SK-N-SH (cell line): ENCODE results near the gene TRRAP. TPM values are rescaled to one million over a fixed set of nuclear protein-coding genes. Genes with fewer than 3 reads are reported as not detected.

ENCODE experiments used
- CTCF ChIA-PET: fragments of 300-600, 350-600 bp; formaldehyde crosslinking; extraction: SDS; loops from one replicate; lab custom pipeline; 2021; lab: Yijun Ruan, JAX
- POLR2A ChIA-PET: fragments of 350-600 bp; sonication (Branson Sonifier 250); formaldehyde crosslinking; extraction: SDS; loops from one replicate; lab custom pipeline; 2020; ENCODE audit warnings: antibody characterized with exemption, inconsistent platforms; lab: Yijun Ruan, JAX
- DNase-seq: peaks from one replicate; pipeline ENCODE4 v3.0.0; 2012
- H2AFZ ChIP-seq: fragments of 200-600 bp; sonication (generic); 2 replicates; pipeline ENCODE4 v1.8.1; 2016; ENCODE audit warnings: antibody characterized with exemption, mild to moderate bottlenecking, low read depth
- H3F3A ChIP-seq: fragments of 200-600 bp; sonication (generic); replicated peaks from 2 replicates; pipeline ENCODE3; 2016; ENCODE audit warnings: antibody characterized with exemption, mild to moderate bottlenecking; ENCODE audit not compliant: insufficient read depth
- H3K27ac ChIP-seq, 2 experiments: fragments of 200-500 bp in 1 of 2; fragments of 200-600 bp in 1 of 2; sonication (Bioruptor generic) in 1 of 2; sonication (generic), shearing (Covaris generic) in 1 of 2; 2 replicates each; pipeline versions ENCODE4 v1.5.1 to v1.6.1; 2014 to 2016; ENCODE audit warnings: low read depth in 2 of 2, inconsistent platforms in 1 of 2, low read length in 1 of 2, mild to moderate bottlenecking in 1 of 2, mixed read lengths in 1 of 2
- H3K27me3 ChIP-seq: fragments of 200-600 bp; sonication (generic), shearing (Covaris generic); 2 replicates; pipeline ENCODE4 v1.6.1; 2016; ENCODE audit warnings: mixed run types; ENCODE audit not compliant: insufficient read depth
- H3K36me3 ChIP-seq, 2 experiments: fragments of 200-500 bp in 1 of 2; fragments of 200-600 bp in 1 of 2; sonication (Bioruptor generic) in 1 of 2; sonication (generic) in 1 of 2; replicated peaks in 1 of 2; 2 replicates each; pipeline versions ENCODE3 to v1.5.1; 2014 to 2016; ENCODE audit warnings: low read length in 1 of 2, mild to moderate bottlenecking in 1 of 2; ENCODE audit not compliant: insufficient read depth in 2 of 2, control insufficient read depth in 1 of 2
- H3K4me1 ChIP-seq, 2 experiments: fragments of 200-500 bp in 1 of 2; fragments of 200-600 bp in 1 of 2; sonication (Bioruptor generic) in 1 of 2; sonication (generic), shearing (Covaris generic) in 1 of 2; 2 replicates each; pipeline versions ENCODE4 v1.5.1 to v1.6.1; 2014 to 2016; ENCODE audit warnings: low read depth in 1 of 2, low read length in 1 of 2, mixed run types in 1 of 2; ENCODE audit not compliant: insufficient read depth in 2 of 2, control insufficient read depth in 1 of 2
- H3K4me2 ChIP-seq: fragments of 200-600 bp; sonication (generic), shearing (Covaris generic); 2 replicates; pipeline ENCODE4 v1.6.1; 2017; ENCODE audit warnings: mixed run types
- H3K4me3 ChIP-seq, 2 experiments: fragments of 200-500 bp in 1 of 2; fragments of 200-600 bp in 1 of 2; sonication (Bioruptor generic) in 1 of 2; sonication (generic), shearing (Covaris generic) in 1 of 2; 2 replicates each; pipeline versions ENCODE4 v1.5.1 to v1.8.1; 2014 to 2016; ENCODE audit warnings: low read depth in 2 of 2, inconsistent platforms in 1 of 2, low read length in 1 of 2, mild to moderate bottlenecking in 1 of 2, mixed read lengths in 1 of 2, moderate library complexity in 1 of 2
- H3K79me2 ChIP-seq: fragments of 200-600 bp; sonication (generic); 2 replicates; pipeline ENCODE4 v1.8.1; 2017; ENCODE audit warnings: mild to moderate bottlenecking; ENCODE audit not compliant: insufficient read depth
- H3K9ac ChIP-seq: fragments of 200-600 bp; sonication (generic); 2 replicates; pipeline ENCODE4 v1.6.1; 2017; ENCODE audit warnings: mixed run types
- H3K9me2 ChIP-seq: fragments of 200-600 bp; sonication (generic); 2 replicates; pipeline ENCODE4 v1.6.1; 2017; ENCODE audit warnings: mixed run types
- H3K9me3 ChIP-seq: fragments of 200-600 bp; sonication (generic); 2 replicates; pipeline ENCODE4 v1.6.1; 2017; ENCODE audit warnings: mixed run types, mild to moderate bottlenecking, moderate library complexity
- H4K20me1 ChIP-seq: fragments of 200-600 bp; sonication (generic); 2 replicates; pipeline ENCODE4 v1.6.1; 2017; ENCODE audit warnings: mild to moderate bottlenecking, mixed run types; ENCODE audit not compliant: insufficient read depth
- CHD2 ChIP-seq: fragments of 150-350 bp; IDR thresholded peaks from 2 replicates; pipeline ENCODE4 v1.6.1; 2018; ENCODE audit warnings: low read length; ENCODE audit not compliant: partially characterized antibody
- ELF1 ChIP-seq: IDR thresholded peaks from 2 replicates; pipeline ENCODE4 v1.4.0; 2012
- EZH2phosphoT487 ChIP-seq: fragments of 200-600 bp; sonication (generic); IDR thresholded peaks from 2 replicates; pipeline ENCODE4 v1.6.1; 2017; ENCODE audit warnings: low read depth, mixed run types, mild to moderate bottlenecking, antibody characterized with exemption, moderate library complexity, borderline replicate concordance
- FOSL2 ChIP-seq: IDR thresholded peaks from 2 replicates; pipeline ENCODE4 v1.4.0; 2012; ENCODE audit warnings: low read depth, mild to moderate bottlenecking, moderate library complexity, borderline replicate concordance
- FOXJ3 ChIP-seq: sonication (generic); formaldehyde crosslinking; IDR thresholded peaks from 2 replicates; pipeline ENCODE4 v1.5.1; 2020; ENCODE audit warnings: mild to moderate bottlenecking, missing genetic modification reagents
- GABPA ChIP-seq: IDR thresholded peaks from 2 replicates; pipeline ENCODE4 v1.4.0; 2012; ENCODE audit warnings: low read depth, mild to moderate bottlenecking
- GATA2 ChIP-seq: sonication (generic); formaldehyde crosslinking; IDR thresholded peaks from 2 replicates; pipeline ENCODE4 v1.5.0; 2020; ENCODE audit warnings: mild to moderate bottlenecking, missing genetic modification reagents
- JUND ChIP-seq: IDR thresholded peaks from 2 replicates; pipeline ENCODE4 v1.4.0; 2012
- MXI1 ChIP-seq: IDR thresholded peaks from 2 replicates; pipeline ENCODE4 v1.6.1; 2012; ENCODE audit warnings: mild to moderate bottlenecking, low read depth, low read length, improper control_type of control experiment
- NFIC ChIP-seq: IDR thresholded peaks from 2 replicates; pipeline ENCODE4 v1.4.0; 2012; ENCODE audit warnings: borderline replicate concordance
- RAD21 ChIP-seq: IDR thresholded peaks from 2 replicates; pipeline ENCODE4 v1.6.1; 2012; ENCODE audit warnings: mild to moderate bottlenecking, low read length
- RCOR1 ChIP-seq: fragments of 150-350 bp; IDR thresholded peaks from 2 replicates; pipeline ENCODE4 v1.6.1; 2017; ENCODE audit warnings: antibody characterized with exemption, low read length
- RFX5 ChIP-seq: IDR thresholded peaks from 2 replicates; pipeline ENCODE4 v1.6.1; 2012; ENCODE audit warnings: mild to moderate bottlenecking, improper control_type of control experiment, low read length
- RXRA ChIP-seq: IDR thresholded peaks from 2 replicates; pipeline ENCODE4 v1.4.0; 2012; ENCODE audit warnings: low read depth, mild to moderate bottlenecking, borderline replicate concordance
- SIN3A ChIP-seq: IDR thresholded peaks from 2 replicates; pipeline ENCODE4 v1.6.1; 2012; ENCODE audit warnings: low read depth, mild to moderate bottlenecking, low read length, moderate library complexity, borderline replicate concordance
- SMC3 ChIP-seq: IDR thresholded peaks from 2 replicates; pipeline ENCODE4 v1.6.1; 2012; ENCODE audit warnings: low read depth, low read length, improper control_type of control experiment
- TAF1 ChIP-seq: IDR thresholded peaks from 2 replicates; pipeline ENCODE4 v1.6.1; 2012; ENCODE audit warnings: low read depth, mild to moderate bottlenecking, low read length, moderate library complexity, borderline replicate concordance
- TCF12 ChIP-seq: IDR thresholded peaks from 2 replicates; pipeline ENCODE4 v1.4.0; 2012
- whole genome bisulfite sequencing: methylation state at CpG from one replicate; pipeline ENCODE4 v1.1.6; 2017; ENCODE audit warnings: low lambda C conversion rate; 5-methylcytosine and 5-hydroxymethylcytosine counted together
- polyA plus RNA-seq, 3 experiments: library from polyadenylated mRNA; depleted of rRNA; stranded (reverse); fragments of >200 nt; gene quantifications; 2 replicates each; pipeline ENCODE4 v1.2.3, GENCODE V29; 2012
- TF ChIP-seq, protein P1 (sequence below): IDR thresholded peaks from 2 replicates; pipeline ENCODE4 v1.4.0; 2012; ENCODE audit warnings: low read depth, borderline replicate concordance
- TF ChIP-seq, protein P2 (sequence below): IDR thresholded peaks from 2 replicates; pipeline ENCODE4 v1.6.1; 2012; ENCODE audit warnings: mild to moderate bottlenecking, low read depth, low read length, moderate library complexity
- TF ChIP-seq, protein P3 (sequence below): IDR thresholded peaks from 2 replicates; pipeline ENCODE4; 2012

The TRRAP gene
- polyA plus RNA-seq, 1 of the 3 experiments (the other 2 are of a cell fraction), result 24.9 TPM

- Histone ChIP-seq H3K4me3 (no peak overlapping the region), H3K9ac (no peak overlapping the region), H3F3A (no peaks in the 10 kb centered on the region), H3K27me3 (peaks cover 21% of the 10 kb centered on the region), H3K36me3 (no peaks in the 10 kb centered on the region), H3K4me2 (no peak overlapping the region), H3K9me2 (no peaks in the 10 kb centered on the region), H3K79me2 (no peaks in the 10 kb centered on the region), H4K20me1 (no peaks in the 10 kb centered on the region), H3K4me1 (peaks cover 0 to 30% of the 10 kb centered on the region in 2 experiments; a peak in 1 of 4 replicates), H3K9me3 (no peaks in the 10 kb centered on the region), H2AFZ (no peak overlapping the region), H3K27ac (peak overlapping the region in 1 of 2 experiments; percentile 93; a peak in 2 of 4 replicates)
- TF ChIP-seq, protein P1, sequence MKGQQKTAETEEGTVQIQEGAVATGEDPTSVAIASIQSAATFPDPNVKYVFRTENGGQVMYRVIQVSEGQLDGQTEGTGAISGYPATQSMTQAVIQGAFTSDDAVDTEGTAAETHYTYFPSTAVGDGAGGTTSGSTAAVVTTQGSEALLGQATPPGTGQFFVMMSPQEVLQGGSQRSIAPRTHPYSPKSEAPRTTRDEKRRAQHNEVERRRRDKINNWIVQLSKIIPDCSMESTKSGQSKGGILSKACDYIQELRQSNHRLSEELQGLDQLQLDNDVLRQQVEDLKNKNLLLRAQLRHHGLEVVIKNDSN, result no peak
- TF ChIP-seq TAF1 (no peak), ELF1 (no peak), CHD2 (no peak), JUND (no peak), RAD21 (no peak), FOXJ3 (CRISPR knock-in tag) (no peak), MXI1 (no peak), NFIC (no peak), RXRA (no peak), FOSL2 (no peak)
- TF ChIP-seq, protein P2, sequence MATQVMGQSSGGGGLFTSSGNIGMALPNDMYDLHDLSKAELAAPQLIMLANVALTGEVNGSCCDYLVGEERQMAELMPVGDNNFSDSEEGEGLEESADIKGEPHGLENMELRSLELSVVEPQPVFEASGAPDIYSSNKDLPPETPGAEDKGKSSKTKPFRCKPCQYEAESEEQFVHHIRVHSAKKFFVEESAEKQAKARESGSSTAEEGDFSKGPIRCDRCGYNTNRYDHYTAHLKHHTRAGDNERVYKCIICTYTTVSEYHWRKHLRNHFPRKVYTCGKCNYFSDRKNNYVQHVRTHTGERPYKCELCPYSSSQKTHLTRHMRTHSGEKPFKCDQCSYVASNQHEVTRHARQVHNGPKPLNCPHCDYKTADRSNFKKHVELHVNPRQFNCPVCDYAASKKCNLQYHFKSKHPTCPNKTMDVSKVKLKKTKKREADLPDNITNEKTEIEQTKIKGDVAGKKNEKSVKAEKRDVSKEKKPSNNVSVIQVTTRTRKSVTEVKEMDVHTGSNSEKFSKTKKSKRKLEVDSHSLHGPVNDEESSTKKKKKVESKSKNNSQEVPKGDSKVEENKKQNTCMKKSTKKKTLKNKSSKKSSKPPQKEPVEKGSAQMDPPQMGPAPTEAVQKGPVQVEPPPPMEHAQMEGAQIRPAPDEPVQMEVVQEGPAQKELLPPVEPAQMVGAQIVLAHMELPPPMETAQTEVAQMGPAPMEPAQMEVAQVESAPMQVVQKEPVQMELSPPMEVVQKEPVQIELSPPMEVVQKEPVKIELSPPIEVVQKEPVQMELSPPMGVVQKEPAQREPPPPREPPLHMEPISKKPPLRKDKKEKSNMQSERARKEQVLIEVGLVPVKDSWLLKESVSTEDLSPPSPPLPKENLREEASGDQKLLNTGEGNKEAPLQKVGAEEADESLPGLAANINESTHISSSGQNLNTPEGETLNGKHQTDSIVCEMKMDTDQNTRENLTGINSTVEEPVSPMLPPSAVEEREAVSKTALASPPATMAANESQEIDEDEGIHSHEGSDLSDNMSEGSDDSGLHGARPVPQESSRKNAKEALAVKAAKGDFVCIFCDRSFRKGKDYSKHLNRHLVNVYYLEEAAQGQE, result no peak
- ChIA-PET CTCF (interaction anchor here (0.9 to 4.1 kb wide), 9 partner anchors 11 to 466 kb away, joined by 3 to 34 read pairs (median 5); partner anchors contain the start of genes BAIAP2L1 and TRRAP), POLR2A (interaction anchor here (1.1 to 2.0 kb wide), 3 partner anchors 11 to 465 kb away, joined by 3 to 20 read pairs (median 4); partner anchors contain the start of genes BAIAP2L1, NPTX2 and TRRAP)
- DNase-seq, result no peak
- 79% methylated on average over 7 of the region's 7 CpGs for WGBS
These were observed 11.6 kb upstream of the TRRAP start for GRCh38 chr7:98866765-98867164.

DNA sequence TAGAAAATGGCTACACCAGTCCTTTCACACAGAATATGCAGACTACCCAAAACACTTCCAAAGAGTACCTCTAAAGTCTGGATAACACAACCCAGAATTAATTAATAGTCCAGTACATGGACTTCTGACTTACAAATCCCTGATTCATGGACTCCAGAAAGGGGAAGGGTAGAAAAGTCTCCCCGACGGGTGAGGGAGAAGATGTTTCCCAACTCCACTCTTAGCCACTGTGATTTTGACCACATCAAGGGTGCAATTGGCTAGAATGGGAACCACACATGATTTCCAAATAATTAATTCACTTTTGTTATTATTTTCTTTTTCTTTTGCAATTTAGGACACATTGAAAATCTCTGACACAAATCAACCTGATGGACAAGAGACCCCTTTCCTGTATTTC, 9.9 kb upstream of the TRRAP start:
- CTCF ChIA-PET, result interaction anchor here (3.2 to 4.1 kb wide), 2 partner anchors 9 to 27 kb away, joined by 23 to 34 read pairs; partner anchors contain the start of gene TRRAP
- H3K36me3 ChIP-seq, result no peaks in the 10 kb centered on the region
- no peak for TF ChIP-seq RAD21
- TF ChIP-seq MXI1, result no peak
- no peak for TF ChIP-seq GABPA
- TF ChIP-seq, protein P3, sequence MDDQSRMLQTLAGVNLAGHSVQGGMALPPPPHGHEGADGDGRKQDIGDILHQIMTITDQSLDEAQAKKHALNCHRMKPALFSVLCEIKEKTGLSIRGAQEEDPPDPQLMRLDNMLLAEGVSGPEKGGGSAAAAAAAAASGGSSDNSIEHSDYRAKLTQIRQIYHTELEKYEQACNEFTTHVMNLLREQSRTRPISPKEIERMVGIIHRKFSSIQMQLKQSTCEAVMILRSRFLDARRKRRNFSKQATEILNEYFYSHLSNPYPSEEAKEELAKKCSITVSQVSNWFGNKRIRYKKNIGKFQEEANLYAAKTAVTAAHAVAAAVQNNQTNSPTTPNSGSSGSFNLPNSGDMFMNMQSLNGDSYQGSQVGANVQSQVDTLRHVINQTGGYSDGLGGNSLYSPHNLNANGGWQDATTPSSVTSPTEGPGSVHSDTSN, result no peak
- TF ChIP-seq TCF12, result no peak
- no peak for TF ChIP-seq SIN3A
- TF ChIP-seq RFX5, result no peak
- no peak for TF ChIP-seq TAF1
- no peak for TF ChIP-seq SMC3
- no peak for TF ChIP-seq EZH2phosphoT487
- TF ChIP-seq, protein P1, result no peak
- no peak for TF ChIP-seq JUND
- TF ChIP-seq GATA2 (CRISPR knock-in tag), result no peak
- TF ChIP-seq RCOR1, result no peak

More for the DNA sequence above, 9.9 kb upstream of the TRRAP start:
- peaks cover 21% of the 10 kb centered on the region for H3K27me3 ChIP-seq
- no peak for DNase-seq
- peaks cover 0 to 30% of the 10 kb centered on the region in 2 experiments; a peak in 1 of 4 replicates for H3K4me1 ChIP-seq
- 84% methylated on average over 2 of the region's 2 CpGs for WGBS
- H3K27ac ChIP-seq, result peak overlapping the region in 1 of 2 experiments; percentile 81; a peak in 2 of 4 replicates
- H3K4me3 ChIP-seq, result no peak overlapping the region; a peak in 1 of 4 replicates
- no peaks in the 10 kb centered on the region for H3K9me2 ChIP-seq
- no peaks in the 10 kb centered on the region for H3F3A ChIP-seq
- no peak overlapping the region for H2AFZ ChIP-seq
- H3K79me2 ChIP-seq, result no peaks in the 10 kb centered on the region
- POLR2A ChIA-PET, result no interaction called here
- no peak overlapping the region for H3K9ac ChIP-seq
- H4K20me1 ChIP-seq, result no peaks in the 10 kb centered on the region
- no peaks in the 10 kb centered on the region for H3K9me3 ChIP-seq
- no peak overlapping the region for H3K4me2 ChIP-seq
